22Rv1 (cell line): ENCODE data around the gene TAOK1.
A peak's percentile ranks its signal among the peaks of the same experiment; 100 is the strongest.

Experiments used
- H3K27ac ChIP-seq: fragments of 450-650 bp; 2 replicates; pipeline ENCODE4 v1.5.1; 2017
- CTCF ChIP-seq: fragments of 450-650 bp; IDR thresholded peaks from 2 replicates; pipeline ENCODE4 v1.5.1; 2017; ENCODE audit warnings: mild to moderate bottlenecking
- ZFX ChIP-seq: fragments of 450-650 bp; IDR thresholded peaks from 2 replicates; pipeline ENCODE4 v1.6.1; 2017; ENCODE audit warnings: antibody characterized with exemption, borderline replicate concordance

TAOK1 gene

GRCh38 chr17:29379084-29379991, 10.8 kb upstream of the TAOK1 start:
- TF ChIP-seq CTCF = no peak
- no peak for TF ChIP-seq ZFX
- H3K27ac ChIP-seq = peak overlapping the region; percentile 42

- no peak for TF ChIP-seq ZFX
- TF ChIP-seq CTCF = no peak
- H3K27ac ChIP-seq = no peak overlapping the region
Observed at GRCh38 chr17:29383686-29384085, 6.5 kb upstream of the TAOK1 start.

- no peak overlapping the region for H3K27ac ChIP-seq
- no peak for TF ChIP-seq CTCF
- no peak for TF ChIP-seq ZFX
Observed at GRCh38 chr17:29384901-29385300, 5.3 kb upstream of the TAOK1 start.

GRCh38 chr17:29386760-29387159, 3.4 kb upstream of the TAOK1 start:
- no peak overlapping the region for H3K27ac ChIP-seq
- TF ChIP-seq CTCF (no peak), ZFX (no peak)

- no peak for TF ChIP-seq ZFX
- TF ChIP-seq CTCF = no peak
Observed at GRCh38 chr17:29388937-29389336, 1.2 kb upstream of the TAOK1 start.

GRCh38 chr17:29390851-29391631, 878 bp downstream of the TAOK1 start:
- peak overlapping the region; percentile 78 for H3K27ac ChIP-seq
- no peak for TF ChIP-seq ZFX
- no peak for TF ChIP-seq CTCF

More at GRCh38 chr17:29388937-29389336, 1.2 kb upstream of the TAOK1 start:
- H3K27ac ChIP-seq = no peak overlapping the region

- no peak overlapping the region for H3K27ac ChIP-seq
- TF ChIP-seq ZFX (no peak), CTCF (no peak)
Observed at GRCh38 chr17:29393436-29393835, 3.3 kb downstream of the TAOK1 start.
